Endothelial cell of umbilical vein (primary cell): ENCODE results near the gene LGALS13. TPM values are rescaled to one million over a fixed set of nuclear protein-coding genes. Genes with fewer than 3 reads are reported as not detected.

ENCODE experiments used
- BruUV-seq: library from RNA; stranded (reverse); fragments of 400-500 nt; replicated peaks from 2 replicates; lab custom pipeline; 2021; lab: Mats Ljungman, UMichigan
- CTCF ChIA-PET: fragments of 300-600, 350-600 bp; sonication (Branson Sonifier 250); formaldehyde crosslinking; loops from one replicate; lab custom pipeline; 2021; ENCODE audit warnings: antibody characterized with exemption, inconsistent platforms; lab: Charles Lee
- POLR2A ChIA-PET: fragments of 300-600, 350-600 bp; sonication (Branson Sonifier 250); formaldehyde crosslinking; loops from one replicate; lab custom pipeline; 2021; ENCODE audit warnings: antibody characterized with exemption, inconsistent platforms; lab: Charles Lee
- DNase-seq: peaks from one replicate; pipeline ENCODE4 v3.0.0-alpha.2; 2011; ENCODE audit warnings: low read depth, low spot score
- FAIRE-seq: peaks from 2 replicates; lab custom pipeline; 2011; peaks lifted over from hg19 to GRCh38; lab: Jason Lieb, UNC
- H2AFZ ChIP-seq: 2 replicates; pipeline ENCODE4 v1.6.0; 2012; ENCODE audit warnings: low read depth, low read length, control low read depth, inconsistent platforms
- H3K27ac ChIP-seq: 2 replicates; pipeline ENCODE4 v1.5.1; 2011; ENCODE audit warnings: low read depth, mild to moderate bottlenecking, control low read depth, low read length, moderate library complexity; ENCODE audit not compliant: insufficient read depth
- H3K27me3 ChIP-seq, 2 experiments: 2 replicates each; pipeline versions ENCODE4 v1.6.0 to v1.6.1; 2011; ENCODE audit warnings: low read length in 2 of 2, mixed read lengths in 1 of 2; ENCODE audit not compliant: control insufficient read depth in 2 of 2, insufficient read depth in 2 of 2
- H3K36me3 ChIP-seq, 2 experiments: 2 replicates in 1 of 2; 3 replicates in 1 of 2; pipeline ENCODE4 v1.5.1; 2011; ENCODE audit warnings: low read length in 2 of 2, mild to moderate bottlenecking in 1 of 2, moderate library complexity in 1 of 2; ENCODE audit not compliant: control insufficient read depth in 2 of 2, insufficient read depth in 2 of 2; ENCODE audit errors: extremely low read depth in 1 of 2
- H3K4me1 ChIP-seq: 3 replicates; pipeline ENCODE4 v1.5.1; 2011; ENCODE audit warnings: mild to moderate bottlenecking, low read length; ENCODE audit not compliant: control insufficient read depth, insufficient read depth; ENCODE audit errors: extremely low read depth
- H3K4me2 ChIP-seq: 2 replicates; pipeline ENCODE4 v1.6.1; 2011; ENCODE audit warnings: low read length, control low read depth, mixed read lengths; ENCODE audit not compliant: insufficient read depth
- H3K4me3 ChIP-seq, 3 experiments: fragments of 200-600 bp in 1 of 3; sonication (generic), shearing (Covaris generic) in 1 of 3; replicated peaks in 1 of 3; 2 replicates each; pipeline ENCODE4 v1.5.1; 2011 to 2016; ENCODE audit warnings: control low read depth in 3 of 3, low read length in 3 of 3, mild to moderate bottlenecking in 2 of 3, inconsistent platforms in 1 of 3, low read depth in 1 of 3, moderate library complexity in 1 of 3; ENCODE audit not compliant: insufficient read depth in 1 of 3
- H3K79me2 ChIP-seq: 2 replicates; pipeline ENCODE4 v1.6.0; 2012; ENCODE audit warnings: low read length, inconsistent platforms; ENCODE audit not compliant: control insufficient read depth, insufficient read depth
- H3K9ac ChIP-seq: replicated peaks from 2 replicates; pipeline ENCODE3; 2011; ENCODE audit warnings: low read length, control low read depth; ENCODE audit not compliant: insufficient read depth; ENCODE audit errors: extremely low read depth
- H3K9me1 ChIP-seq: replicated peaks from 3 replicates; pipeline ENCODE4 v1.6.0; 2011; ENCODE audit warnings: mild to moderate bottlenecking, low read length; ENCODE audit not compliant: control insufficient read depth, insufficient read depth; ENCODE audit errors: extremely low read depth
- H3K9me3 ChIP-seq: replicated peaks from 2 replicates; pipeline ENCODE4 v1.5.1; 2012; ENCODE audit warnings: low read length, inconsistent platforms; ENCODE audit not compliant: control insufficient read depth, insufficient read depth
- H4K20me1 ChIP-seq: replicated peaks from 2 replicates; pipeline ENCODE3; 2011; ENCODE audit warnings: mild to moderate bottlenecking, low read length; ENCODE audit not compliant: control insufficient read depth, insufficient read depth; ENCODE audit errors: extremely low read depth
- EZH2 ChIP-seq: IDR thresholded peaks from 2 replicates; pipeline ENCODE4 v1.6.1; 2012; ENCODE audit warnings: borderline replicate concordance, low read depth, mild to moderate bottlenecking, moderate library complexity, low read length, inconsistent platforms; ENCODE audit not compliant: severe bottlenecking
- FOS ChIP-seq: IDR thresholded peaks from 2 replicates; pipeline ENCODE4 v1.6.1; 2011; ENCODE audit warnings: mild to moderate bottlenecking, low read length, moderate library complexity, borderline replicate concordance; ENCODE audit not compliant: insufficient read depth
- GATA2 ChIP-seq: IDR thresholded peaks from 2 replicates; pipeline ENCODE4 v1.7.0; 2011; ENCODE audit warnings: low read depth, mild to moderate bottlenecking, moderate library complexity, mixed read lengths, low read length; ENCODE audit not compliant: insufficient read length, insufficient read depth
- JUN ChIP-seq: IDR thresholded peaks from 2 replicates; pipeline ENCODE4 v1.6.1; 2011; ENCODE audit warnings: borderline replicate concordance, low read depth; ENCODE audit not compliant: insufficient read length, insufficient read depth
- MAX ChIP-seq: IDR thresholded peaks from 2 replicates; pipeline ENCODE4 v1.6.1; 2011; ENCODE audit not compliant: insufficient read depth, insufficient read length
- POLR2AphosphoS5 ChIP-seq: IDR thresholded peaks from 2 replicates; pipeline ENCODE4 v1.6.1; 2012; ENCODE audit warnings: low read depth, mild to moderate bottlenecking, control low read depth, low read length, moderate library complexity; ENCODE audit not compliant: insufficient read depth
- dilution Hi-C: fragments of 300-500 bp; cut with MboI; formaldehyde crosslinking; loops from one replicate; pipeline ENCODE4 v1.15.0; 2019; ENCODE audit warnings: low sequenced_read_pairs; ENCODE audit not compliant: extremely low pct_ligation_motif_present
- intact Hi-C: fragments of 100-400 bp; cut with micrococcal nuclease; formaldehyde crosslinking; loops from one replicate; pipeline ENCODE4 v1.10.0; 2022
- polyA plus RNA-seq, 4 experiments: library from polyadenylated mRNA; depleted of rRNA in 3 of 4; stranded (reverse) in 3 of 4; unstranded in 1 of 4; fragments of >200 nt; gene quantifications; 2 replicates each; pipeline versions ENCODE4 v1.2.1 to v1.2.3, GENCODE V29; 2011 to 2012; ENCODE audit warnings: missing spikeins in 1 of 4
- total RNA-seq: library from RNA; stranded (reverse); gene quantifications from 2 replicates; pipeline ENCODE4 v1.2.3, GENCODE V29; 2021
- TF ChIP-seq, protein P1 (sequence below), 2 donors: IDR thresholded peaks; 1 replicate in 1 of 2; 2 replicates in 1 of 2; pipeline ENCODE4 v1.5.1; 2011; ENCODE audit warnings: low read length in 2 of 2, mild to moderate bottlenecking in 2 of 2, moderate library complexity in 2 of 2, control low read depth in 1 of 2, inconsistent platforms in 1 of 2, low read depth in 1 of 2; ENCODE audit not compliant: insufficient read depth in 1 of 2; ENCODE audit errors: extremely low read depth in 1 of 2

Gene LGALS13
- total and polyA plus RNA-seq, 2 donors (not counting 3 experiments of a cell fraction or from before 2014, with no cell fraction given) = not detected

- no peak for DNase-seq
- H3K9ac ChIP-seq = no peak overlapping the region
- no peak overlapping the region for H3K4me3 ChIP-seq
- dilution Hi-C loops (no loop called here), intact Hi-C loops (no loop called here)
- ChIA-PET POLR2A (no interaction called here), CTCF (no interaction called here)
- H3K27me3 ChIP-seq = no peaks in the 10 kb centered on the region
- no peaks in the 10 kb centered on the region for H3K9me3 ChIP-seq
- BruUV-seq = no TSS peak
- TF ChIP-seq EZH2 (no peak), GATA2 (no peak), FOS (no peak), JUN (no peak), POLR2AphosphoS5 (no peak)
- TF ChIP-seq, protein P1, sequence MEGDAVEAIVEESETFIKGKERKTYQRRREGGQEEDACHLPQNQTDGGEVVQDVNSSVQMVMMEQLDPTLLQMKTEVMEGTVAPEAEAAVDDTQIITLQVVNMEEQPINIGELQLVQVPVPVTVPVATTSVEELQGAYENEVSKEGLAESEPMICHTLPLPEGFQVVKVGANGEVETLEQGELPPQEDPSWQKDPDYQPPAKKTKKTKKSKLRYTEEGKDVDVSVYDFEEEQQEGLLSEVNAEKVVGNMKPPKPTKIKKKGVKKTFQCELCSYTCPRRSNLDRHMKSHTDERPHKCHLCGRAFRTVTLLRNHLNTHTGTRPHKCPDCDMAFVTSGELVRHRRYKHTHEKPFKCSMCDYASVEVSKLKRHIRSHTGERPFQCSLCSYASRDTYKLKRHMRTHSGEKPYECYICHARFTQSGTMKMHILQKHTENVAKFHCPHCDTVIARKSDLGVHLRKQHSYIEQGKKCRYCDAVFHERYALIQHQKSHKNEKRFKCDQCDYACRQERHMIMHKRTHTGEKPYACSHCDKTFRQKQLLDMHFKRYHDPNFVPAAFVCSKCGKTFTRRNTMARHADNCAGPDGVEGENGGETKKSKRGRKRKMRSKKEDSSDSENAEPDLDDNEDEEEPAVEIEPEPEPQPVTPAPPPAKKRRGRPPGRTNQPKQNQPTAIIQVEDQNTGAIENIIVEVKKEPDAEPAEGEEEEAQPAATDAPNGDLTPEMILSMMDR (IDR thresholded peaks at IDR 0.05; ENCODE audit: extremely low read depth in 1 of 2, insufficient read depth in 1 of 2, low read depth in 1 of 2, low read length in 2 of 2) = no peak
- no peaks in the 10 kb centered on the region for H3K36me3 ChIP-seq
- H3K79me2 ChIP-seq = no peaks in the 10 kb centered on the region
- no peak overlapping the region for H2AFZ ChIP-seq
- H3K4me2 ChIP-seq = no peak overlapping the region
- H3K9me1 ChIP-seq = no peaks in the 10 kb centered on the region
- H3K27ac ChIP-seq = no peak overlapping the region
- no peaks in the 10 kb centered on the region for H4K20me1 ChIP-seq
- FAIRE-seq = no peak
- no peaks in the 10 kb centered on the region for H3K4me1 ChIP-seq
Observed at GRCh38 chr19:39607021-39607420, 4.7 kb downstream of the LGALS13 start.

GRCh38 chr19:39607561-39607960 lies 5.2 kb downstream of the LGALS13 start:
- Histone ChIP-seq H3K4me3 (no peak overlapping the region), H3K27me3 (no peaks in the 10 kb centered on the region), H3K36me3 (no peaks in the 10 kb centered on the region), H3K4me2 (no peak overlapping the region), H3K4me1 (no peaks in the 10 kb centered on the region), H2AFZ (no peak overlapping the region), H3K27ac (no peak overlapping the region), H4K20me1 (no peaks in the 10 kb centered on the region), H3K9ac (no peak overlapping the region), H3K9me1 (no peaks in the 10 kb centered on the region), H3K9me3 (no peaks in the 10 kb centered on the region), H3K79me2 (no peaks in the 10 kb centered on the region)
- dilution Hi-C loops = no loop called here
- CTCF ChIA-PET = no interaction called here
- POLR2A ChIA-PET = no interaction called here
- no peak for FAIRE-seq
- intact Hi-C loops = no loop called here
- TF ChIP-seq JUN (no peak), EZH2 (no peak), MAX (no peak), FOS (no peak)
- BruUV-seq = no TSS peak
- no peak for DNase-seq
